Measurements from ENCODE around the gene LILRB5.

GRCh38 chr19:54282686-54283470 lies 25.8 kb upstream of the LILRB5 start:
- TF ChIP-seq GATA3 (IDR thresholded peaks at IDR 0.05; ENCODE audit: low read depth, low read length) = no peak
- TF ChIP-seq GATA2 (IDR thresholded peaks at IDR 0.05; ENCODE audit: low read depth, low read length) = no peak

Measured in SH-SY5Y (cell line).